A204.1 (cell line): Measurements from ENCODE around the gene RPS3.
A peak's percentile ranks its signal among the peaks of the same experiment; 100 is the strongest.
"Not testable (repeated sequence)": the region's sequence is repeated elsewhere in the genome, so short reads cannot be mapped to it uniquely, and the experiment has no call there.

Experiments used
- FAIRE-seq: peaks from 2 replicates; lab custom pipeline; 2012; peaks lifted over from hg19 to GRCh38; lab: Jason Lieb, UNC

Gene RPS3

DNA sequence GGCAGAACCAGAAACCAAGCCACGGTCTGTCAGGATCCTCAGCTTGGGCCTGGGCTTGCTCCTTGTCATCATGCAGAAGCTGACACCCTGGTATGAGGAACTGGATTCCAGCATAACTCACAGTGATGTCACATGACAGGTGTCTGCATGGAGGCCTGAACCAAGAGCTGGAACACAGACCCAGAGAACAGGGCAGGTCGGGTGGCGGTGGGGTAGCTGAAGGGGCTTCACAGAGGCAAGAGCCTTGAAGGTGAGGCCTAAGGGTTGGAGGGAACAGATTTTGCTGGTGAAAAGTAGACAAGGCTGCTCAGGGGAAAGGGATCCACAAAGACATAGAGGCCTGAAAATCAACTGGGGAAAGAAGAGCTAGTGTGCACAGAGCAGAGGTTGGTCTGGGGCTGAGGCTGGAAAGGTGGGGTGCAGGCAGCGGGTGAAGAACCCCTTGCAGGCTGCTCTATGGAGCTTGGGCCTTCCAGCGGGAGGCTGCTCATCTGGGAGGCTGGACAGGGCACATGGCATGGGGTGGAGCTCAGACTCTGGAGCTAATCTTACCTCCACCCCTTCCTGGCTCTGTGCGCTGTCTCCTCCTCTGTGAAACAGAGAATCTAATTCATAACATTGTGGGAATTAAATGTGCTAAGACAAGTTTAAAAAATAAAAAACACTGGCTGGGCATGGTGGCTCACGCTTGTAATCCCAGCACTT is 18.4 kb upstream of the RPS3 start:
- FAIRE-seq = no peak

DNA sequence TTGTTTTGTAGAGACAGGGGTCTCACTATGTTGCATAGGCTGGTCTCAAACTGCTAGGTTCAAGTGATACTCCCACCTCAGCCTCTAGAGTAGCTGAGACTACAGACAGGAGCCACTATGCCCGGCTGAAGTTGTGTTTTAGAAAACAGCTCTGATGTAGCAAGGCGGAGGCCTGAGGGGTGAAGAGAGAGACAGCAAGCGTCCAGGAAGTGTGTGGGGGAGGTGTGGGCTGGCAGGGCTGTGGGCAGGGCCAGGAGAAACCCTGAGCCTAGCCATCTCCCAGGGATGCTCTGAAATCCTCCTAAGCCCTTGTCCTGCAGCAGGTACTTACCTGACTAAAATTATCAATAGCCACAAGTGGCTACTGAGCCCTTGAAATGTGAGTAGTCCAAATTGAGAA is 16.1 kb upstream of the RPS3 start:
- no peak for FAIRE-seq

DNA sequence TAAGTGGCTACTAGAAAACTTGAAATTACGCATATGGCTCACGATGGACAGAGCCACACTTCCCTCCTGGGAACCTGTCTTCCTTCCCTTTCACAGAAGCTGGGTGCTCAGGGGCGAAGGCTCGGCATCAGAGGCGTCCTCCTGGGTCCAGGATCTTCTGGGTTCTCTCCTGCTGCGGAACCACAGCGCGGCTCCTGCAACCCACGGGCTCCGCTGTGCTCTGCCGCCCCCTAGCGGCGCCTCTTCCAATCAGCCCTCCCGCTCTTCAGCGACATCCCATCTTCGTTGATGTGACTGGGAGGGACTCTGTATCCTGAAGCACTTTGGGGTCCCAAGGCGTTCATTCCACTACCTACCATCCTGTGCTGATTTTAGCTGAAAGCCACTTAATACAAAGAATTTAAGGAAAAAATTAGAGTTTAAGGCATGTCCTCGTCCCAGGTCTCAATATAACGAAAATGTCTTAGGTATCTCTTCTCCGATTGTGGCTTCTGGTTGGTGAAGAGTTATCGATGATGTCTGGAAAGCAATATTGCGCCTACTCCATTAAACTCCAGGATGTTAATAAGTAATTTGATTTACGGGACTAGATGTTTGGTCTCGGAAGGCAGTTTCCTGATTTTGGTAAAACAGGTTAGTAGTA is 14.8 kb upstream of the RPS3 start:
- FAIRE-seq = no peak

DNA sequence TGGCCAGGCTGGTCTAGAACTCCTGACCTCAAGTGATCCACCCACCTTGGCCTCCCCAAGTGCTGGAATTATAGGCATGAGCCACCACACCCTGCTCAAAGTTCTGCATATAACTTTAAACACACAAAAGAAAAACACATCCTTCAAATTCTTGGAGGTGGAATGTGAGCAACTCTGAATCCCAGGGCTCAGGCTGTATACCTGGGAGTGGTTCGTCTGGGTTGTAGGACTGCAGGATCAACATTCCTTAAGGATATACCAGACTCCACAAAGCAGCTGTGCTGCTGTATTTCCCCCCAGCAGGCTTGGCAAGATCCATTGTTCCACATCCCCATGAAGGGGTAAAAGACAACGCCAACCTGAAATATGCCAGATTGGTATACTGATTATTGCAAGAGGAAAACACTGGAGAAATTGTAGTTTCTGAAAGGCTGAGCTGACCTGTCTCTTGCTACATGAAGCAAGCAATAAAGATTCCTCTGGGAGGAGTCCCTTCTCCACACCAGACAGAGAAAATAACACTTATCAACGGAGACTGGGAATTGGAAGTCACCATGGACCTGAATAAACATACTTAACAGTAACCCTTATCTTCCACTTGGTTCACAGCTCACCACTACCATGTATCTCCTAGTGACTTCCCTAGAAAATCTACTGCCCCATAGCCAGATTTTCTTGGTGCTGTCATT is 12.2 kb upstream of the RPS3 start:
- FAIRE-seq = no peak

DNA sequence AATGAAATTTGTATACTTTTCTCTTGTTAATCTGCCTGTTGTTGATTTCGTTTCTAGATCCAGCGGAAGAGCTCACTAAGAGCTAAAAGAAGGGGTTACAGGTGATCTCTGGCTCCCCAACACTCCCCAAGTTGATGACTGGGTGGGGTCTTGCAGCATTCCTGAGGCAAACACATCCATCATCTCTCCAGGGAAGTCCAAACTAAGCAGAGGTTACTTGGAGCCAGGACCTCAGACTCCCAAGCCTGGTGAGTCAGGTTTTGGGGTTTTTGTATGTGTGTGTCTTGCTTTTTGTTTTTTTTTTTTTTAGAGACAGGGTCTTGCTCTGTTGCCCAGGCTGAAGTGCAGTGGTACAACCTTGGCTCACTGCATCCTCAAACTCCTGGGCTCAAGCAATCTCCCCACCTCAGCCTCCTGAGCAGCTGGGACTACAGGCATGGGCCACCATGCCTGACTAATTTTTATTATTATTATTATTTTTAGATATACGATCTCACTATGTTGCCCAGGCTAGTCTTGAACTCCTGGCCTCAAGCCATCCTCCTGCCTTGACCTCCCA is 11.5 kb upstream of the RPS3 start:
- FAIRE-seq = no peak

DNA sequence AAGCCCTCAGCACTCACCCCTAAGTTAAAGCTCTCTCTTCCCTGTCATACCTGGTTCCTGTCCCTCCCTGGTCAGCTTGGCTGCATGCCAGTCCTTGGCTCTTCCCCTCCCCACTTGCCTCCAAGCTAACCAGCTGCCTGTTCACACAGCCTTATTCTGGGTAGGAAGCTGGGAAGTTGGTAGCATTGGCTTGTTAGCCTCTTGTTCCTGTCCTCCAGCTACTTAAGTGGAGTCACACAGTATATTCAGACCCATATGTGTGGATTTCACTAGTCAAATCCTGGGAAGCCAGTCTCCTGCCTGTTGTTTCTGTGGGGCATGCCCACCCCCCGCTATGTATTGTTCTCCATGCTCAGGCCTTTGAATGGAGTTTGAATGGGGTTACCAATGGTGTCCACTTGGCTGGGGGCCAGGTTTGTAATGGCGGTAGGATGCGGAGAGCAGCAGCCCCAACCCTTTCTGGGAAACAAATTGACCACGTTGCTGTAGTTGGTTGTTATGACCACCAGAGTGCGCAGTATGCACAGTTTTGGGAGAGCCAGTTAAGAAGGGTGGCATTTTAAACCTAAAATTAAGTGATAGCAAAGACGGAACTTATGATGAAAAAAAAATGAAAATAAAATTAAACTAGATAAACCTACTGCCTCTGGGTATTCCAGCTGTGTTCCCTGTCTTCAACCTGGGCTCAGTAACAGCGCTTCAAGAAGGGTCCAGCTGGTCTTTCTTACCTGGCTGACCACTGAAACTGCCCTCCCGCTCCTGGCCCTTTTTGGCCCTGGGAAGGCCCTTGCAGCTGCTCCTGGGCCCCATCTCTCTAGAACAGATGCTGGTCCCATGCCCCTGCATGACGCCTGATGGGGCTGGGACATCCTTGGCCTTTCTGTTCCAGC is 10.7 kb upstream of the RPS3 start:
- peak; percentile 80 for FAIRE-seq

DNA sequence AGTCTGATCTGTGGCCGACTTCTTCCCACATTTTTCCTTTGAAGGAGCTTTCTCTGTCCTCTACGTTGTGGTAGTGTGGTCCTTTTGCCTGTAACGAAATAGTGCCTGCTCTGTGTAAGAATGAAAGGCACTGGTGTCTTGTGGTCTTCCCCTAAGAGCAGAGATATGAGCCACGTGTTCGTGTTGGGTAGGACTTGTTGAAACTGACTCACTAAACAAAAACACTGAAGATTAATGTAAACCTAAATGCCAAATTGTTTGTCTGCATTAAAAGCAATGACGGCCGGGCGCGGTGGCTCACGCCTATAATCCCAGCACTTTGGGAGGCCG is 10.1 kb upstream of the RPS3 start:
- no peak for FAIRE-seq

DNA sequence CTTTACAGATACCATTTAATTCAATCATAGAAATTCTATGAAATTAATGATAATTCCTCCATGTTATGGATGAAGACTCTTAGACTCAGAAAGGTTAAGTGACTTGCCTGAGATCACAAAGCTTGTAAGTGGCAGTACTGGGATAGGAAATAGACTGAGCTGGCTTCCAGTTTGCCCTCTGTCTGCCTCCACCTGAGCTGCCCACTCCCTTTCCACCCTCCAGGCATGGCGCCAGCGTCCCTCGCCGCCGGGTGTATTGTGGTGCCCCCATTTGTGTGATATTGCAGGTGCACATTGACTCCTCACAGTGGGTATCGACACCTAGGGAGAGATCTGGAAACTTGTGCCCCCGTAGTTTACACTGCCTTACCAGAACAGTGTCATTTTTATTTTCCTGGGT is 9.4 kb upstream of the RPS3 start:
- no peak for FAIRE-seq

DNA sequence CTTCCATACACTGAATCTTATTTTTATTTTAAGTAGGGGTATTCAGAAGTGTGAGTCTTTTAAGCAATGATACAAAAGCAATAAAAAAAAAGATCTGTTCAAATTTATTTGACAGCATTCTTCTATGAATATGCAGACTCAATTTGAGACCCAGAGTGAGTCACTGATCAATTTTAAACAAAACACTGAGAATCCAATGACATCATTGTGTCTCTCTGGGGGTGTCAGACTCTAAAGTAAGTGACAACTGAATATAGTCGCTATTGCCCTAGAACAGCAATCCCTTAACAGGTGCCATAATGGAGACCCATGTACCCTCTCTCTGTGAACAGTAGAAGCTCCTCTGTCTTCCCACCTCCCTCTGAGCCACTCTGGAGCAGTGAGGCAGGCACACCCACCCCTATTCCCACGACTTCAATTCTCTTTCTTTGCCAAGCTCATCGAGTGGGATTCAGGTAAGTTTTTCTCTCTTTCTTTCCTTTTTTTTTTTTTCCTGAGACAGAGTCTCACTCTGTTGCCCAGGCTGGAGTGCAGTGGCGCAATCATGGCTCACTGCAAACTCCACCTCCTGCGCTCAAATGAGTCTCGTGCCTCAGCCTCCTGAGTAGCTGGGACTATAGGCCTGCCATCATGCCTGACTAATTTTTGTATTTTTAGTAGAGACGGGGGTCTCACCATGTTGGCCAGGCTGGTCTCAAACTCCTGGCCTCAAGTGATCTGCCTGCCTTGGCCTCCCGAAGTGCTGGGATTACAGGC is 5.1 kb upstream of the RPS3 start:
- FAIRE-seq = no peak

DNA sequence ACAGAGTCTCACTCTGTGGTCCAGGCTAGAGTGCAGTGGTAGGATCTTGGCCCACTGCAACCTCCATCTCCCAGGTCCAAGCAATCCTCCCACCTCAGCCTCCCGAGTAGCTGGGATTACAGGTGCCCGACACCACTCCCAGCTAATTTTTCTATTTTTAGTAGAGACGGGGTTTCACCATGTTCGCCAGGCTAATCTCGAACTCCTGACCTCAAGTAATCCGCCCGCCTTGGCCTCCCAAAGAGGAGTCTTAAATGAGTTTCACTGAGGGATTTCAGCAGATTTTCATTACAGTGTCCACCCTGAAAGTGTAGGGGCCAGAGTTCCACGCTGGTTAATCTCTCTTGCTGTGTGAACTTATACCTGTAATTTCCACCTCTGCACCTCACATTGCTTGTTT is 412 bp upstream of the RPS3 start:
- no peak for FAIRE-seq

DNA sequence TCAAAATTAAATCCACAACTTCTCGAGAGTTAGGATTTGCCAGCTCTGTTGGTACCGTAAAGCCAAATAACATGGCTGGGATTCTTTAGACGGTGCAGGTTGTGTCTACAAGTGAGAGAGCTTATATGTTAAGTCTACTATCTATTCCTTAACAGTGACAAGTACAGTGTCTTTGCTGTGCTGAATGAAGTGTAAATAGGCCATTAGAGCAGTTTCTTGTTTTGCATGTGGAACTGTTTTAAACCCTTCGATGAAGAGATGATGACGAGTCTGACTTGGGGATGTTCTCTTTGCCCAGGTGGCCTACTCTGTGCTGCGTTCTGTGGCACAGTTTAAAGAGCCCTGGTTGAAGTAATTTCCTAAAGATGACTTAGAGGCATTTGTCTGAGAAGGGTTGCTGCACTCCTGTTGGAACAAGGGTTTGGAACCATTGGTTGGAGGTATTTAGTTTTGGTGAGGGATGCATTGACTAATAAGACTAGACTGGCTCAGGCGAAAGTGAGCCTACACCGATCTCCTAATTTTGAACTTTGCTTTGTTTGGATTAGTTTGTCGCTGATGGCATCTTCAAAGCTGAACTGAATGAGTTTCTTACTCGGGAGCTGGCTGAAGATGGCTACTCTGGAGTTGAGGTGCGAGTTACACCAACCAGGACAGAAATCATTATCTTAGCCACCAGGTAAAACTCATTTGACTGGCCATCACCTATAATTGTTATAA is 988 bp downstream of the RPS3 start:
- FAIRE-seq = no peak

DNA sequence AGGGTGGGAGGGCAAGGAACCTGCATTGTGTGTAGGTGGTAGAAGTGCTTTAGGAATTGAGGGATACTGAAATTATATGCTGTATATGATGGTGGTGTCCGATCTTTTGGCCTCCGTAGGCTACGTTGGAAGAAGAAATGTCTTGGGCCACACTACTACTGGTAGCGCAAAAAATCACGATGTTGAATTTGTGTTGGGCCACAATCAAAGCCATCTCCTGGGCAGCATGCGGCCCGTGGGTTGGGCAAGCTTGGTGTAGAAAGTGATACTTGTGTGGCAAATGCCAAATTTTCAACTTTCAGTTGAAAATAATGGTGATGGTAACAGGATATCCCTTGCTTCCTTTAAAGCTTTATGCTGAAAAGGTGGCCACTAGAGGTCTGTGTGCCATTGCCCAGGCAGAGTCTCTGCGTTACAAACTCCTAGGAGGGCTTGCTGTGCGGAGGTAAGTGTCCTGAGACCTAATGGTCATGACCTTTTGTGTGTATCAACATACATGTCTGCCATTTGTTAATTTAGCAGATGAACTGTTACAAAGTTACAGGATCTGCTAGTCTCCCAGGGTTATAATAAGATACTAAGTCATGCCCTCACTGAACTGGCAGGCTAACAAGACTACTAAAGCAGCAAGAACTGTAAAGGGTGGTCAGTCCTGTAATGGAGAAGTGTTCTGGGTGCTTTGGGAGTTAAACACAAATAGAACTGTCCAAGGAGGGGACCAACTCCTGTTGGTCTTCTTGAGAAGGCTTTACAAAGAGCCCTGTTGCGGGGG is 2.9 kb downstream of the RPS3 start:
- FAIRE-seq = no peak

DNA sequence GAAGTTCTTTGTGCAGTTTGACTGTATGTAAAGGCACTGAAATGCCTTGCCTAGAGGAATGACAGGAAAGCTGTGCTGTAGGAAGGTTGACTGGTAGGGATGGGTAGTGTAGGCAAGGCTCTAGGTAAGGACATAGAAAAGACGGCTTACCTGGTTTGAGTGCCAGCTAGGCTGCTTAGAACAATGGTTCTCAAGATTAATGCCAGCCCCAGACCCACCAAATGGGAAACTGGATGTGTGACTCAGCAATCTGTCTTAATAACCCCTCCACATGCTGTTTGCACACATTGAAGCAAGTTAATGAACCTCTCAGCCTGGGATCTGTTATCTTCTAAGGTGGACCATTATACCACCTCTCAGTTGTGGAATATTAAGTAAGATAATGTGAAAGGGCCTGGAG is 3.7 kb downstream of the RPS3 start:
- FAIRE-seq = no peak

DNA sequence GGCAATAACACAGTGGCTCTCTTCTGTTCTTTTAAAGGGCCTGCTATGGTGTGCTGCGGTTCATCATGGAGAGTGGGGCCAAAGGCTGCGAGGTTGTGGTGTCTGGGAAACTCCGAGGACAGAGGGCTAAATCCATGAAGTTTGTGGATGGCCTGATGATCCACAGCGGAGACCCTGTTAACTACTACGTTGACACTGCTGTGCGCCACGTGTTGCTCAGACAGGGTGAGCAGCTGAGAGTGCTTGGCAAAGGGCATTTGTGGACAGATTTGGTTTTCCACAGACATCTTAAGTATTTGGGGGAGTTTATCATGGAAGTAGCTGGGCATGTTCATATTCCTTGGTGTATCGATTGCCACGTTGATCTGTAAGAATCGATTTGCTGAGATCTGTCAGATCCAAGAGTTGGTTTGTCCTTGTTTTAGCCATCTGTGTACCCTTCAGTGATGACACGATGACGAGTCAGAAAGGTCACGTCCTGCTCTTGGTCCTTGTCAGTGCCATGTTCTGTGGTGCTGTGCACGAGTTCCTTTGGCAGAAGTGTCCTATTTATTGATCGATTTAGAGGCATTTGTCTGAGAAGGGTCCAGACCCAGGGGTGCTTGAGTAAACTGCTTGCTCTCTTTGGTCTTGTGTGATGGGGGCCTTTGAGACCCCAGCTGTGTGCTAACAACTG is 4.8 kb downstream of the RPS3 start:
- no peak for FAIRE-seq

DNA sequence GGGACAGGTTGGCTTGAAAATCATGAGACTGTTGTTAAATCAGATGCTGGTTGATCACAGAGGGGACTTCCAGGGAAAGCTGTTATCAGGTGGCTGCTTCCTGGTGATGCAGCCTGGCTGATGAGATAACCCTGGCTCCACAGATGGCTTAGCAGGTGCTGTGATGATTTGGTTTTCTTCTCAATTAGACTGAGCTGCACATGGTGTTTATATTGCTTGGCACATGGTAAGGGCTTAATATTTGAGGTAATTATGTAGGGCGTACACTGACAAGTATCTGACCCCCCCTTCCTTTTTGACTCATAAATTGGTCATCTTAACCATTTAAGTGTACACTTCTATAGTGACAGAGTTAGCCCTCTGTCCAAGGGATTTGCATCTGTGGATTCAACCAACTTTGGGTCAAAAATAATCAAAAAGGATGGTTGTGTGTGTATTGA is 7.0 kb downstream of the RPS3 start:
- no peak for FAIRE-seq

DNA sequence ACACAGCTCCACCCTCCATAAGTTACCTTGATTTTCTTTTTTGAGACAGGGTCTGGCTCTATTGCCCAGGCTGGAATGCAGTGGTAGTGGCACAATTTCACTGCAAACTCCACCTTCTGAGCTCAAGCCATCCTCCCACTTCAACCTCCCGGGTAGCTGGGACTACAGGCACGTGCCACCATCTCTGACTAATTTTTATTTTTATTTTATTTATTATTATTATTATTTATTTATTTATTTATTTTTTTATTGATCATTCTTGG is 9.6 kb downstream of the RPS3 start:
- FAIRE-seq = no peak

DNA sequence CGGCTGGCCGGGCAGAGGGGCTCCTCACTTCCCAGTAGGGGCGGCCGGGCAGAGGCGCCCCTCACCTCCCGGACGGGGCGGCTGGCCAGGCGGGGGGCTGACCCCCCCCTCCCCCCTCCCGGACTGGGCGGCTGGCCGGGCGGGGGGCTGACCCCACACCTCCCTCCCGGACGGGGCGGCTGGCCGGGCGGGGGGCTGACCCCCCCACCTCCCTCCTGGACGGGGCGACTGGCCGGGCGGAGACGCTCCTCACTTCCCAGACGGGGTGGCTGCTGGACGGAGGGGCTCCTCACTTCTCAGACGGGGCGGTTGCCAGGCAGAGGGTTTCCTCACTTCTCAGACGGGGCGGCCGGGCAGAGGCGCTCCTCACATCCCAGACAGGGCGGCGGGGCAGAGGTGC is 10.7 kb downstream of the RPS3 start:
- not testable (repeated sequence) for FAIRE-seq

DNA sequence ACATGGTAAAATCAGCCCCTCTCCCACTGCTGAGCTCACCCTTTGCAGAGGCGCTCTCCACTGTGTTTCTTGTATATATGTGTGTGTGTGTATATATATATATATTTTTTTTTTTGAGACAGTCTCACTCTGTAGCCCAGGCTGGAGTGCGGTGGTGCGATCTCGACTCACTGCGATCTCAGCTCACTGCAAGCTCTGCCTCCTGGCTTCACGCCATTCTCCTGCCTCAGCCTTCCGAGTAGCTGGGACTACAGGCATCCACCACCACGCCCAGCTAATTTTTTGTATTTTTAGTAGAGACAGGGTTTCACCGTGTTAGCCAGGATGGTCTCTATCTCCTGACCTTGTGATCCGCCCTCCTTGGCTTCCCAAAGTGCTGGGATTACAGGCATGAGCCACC is 13.8 kb downstream of the RPS3 start:
- not testable (repeated sequence) for FAIRE-seq

DNA sequence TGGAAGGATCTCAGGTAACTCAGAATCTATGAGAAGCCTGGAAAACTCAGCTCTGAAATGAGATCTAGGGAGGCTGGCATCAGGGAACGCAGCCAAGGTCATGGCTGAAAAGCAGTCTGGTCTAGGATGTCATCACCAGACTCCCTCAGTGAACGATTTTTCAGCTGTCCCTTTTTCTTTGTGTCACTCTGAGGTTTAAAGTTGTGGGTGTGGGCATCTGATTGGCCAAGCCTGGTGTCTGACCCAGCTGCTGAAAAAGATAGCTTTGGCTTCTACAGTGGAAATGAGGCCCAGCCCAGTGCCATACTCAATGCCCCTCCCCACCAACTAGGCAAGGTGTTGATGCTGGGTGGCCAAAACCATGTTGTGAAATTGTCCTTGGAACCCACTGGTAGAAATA is 14.5 kb downstream of the RPS3 start:
- FAIRE-seq = no peak
